GM18870 (cell line): Measurements from ENCODE around the gene IFNG-AS1.

Source experiments
- ATAC-seq: cut with Tn5 transposase; IDR thresholded peaks from one replicate; pipeline ENCODE4 v1.9.1; 2021; ENCODE audit warnings: moderate library complexity; ENCODE audit not compliant: unreplicated experiment

IFNG-AS1 gene

GRCh38 chr12:67993143-67993542 lies 3.9 kb downstream of the IFNG-AS1 start:
- no peak for ATAC-seq

- no peak for ATAC-seq
Measured at GRCh38 chr12:67994046-67994445, 4.8 kb downstream of the IFNG-AS1 start.

GRCh38 chr12:67996347-67996746 lies 7.1 kb downstream of the IFNG-AS1 start:
- no peak for ATAC-seq

GRCh38 chr12:67998379-67998778 lies 9.1 kb downstream of the IFNG-AS1 start:
- ATAC-seq: no peak

GRCh38 chr12:67999244-67999643 lies 10.0 kb downstream of the IFNG-AS1 start:
- no peak for ATAC-seq

GRCh38 chr12:68001486-68002466 lies 12.5 kb downstream of the IFNG-AS1 start:
- ATAC-seq: no peak

GRCh38 chr12:68003777-68004176 lies 14.5 kb downstream of the IFNG-AS1 start:
- ATAC-seq: no peak

- ATAC-seq: no peak
Measured at GRCh38 chr12:68007033-68007432, 17.8 kb downstream of the IFNG-AS1 start.

- no peak for ATAC-seq
Measured at GRCh38 chr12:68007466-68007865, 18.2 kb downstream of the IFNG-AS1 start.

- ATAC-seq: no peak
Measured at GRCh38 chr12:68011206-68011881, 22.1 kb downstream of the IFNG-AS1 start.

GRCh38 chr12:68011882-68012207 lies 22.6 kb downstream of the IFNG-AS1 start:
- ATAC-seq: no peak

- peak; percentile 69 for ATAC-seq
Measured at GRCh38 chr12:68012712-68013111, 23.5 kb downstream of the IFNG-AS1 start.

GRCh38 chr12:68013181-68013580 lies 23.9 kb downstream of the IFNG-AS1 start:
- no peak for ATAC-seq

GRCh38 chr12:68016136-68016535 lies 26.9 kb downstream of the IFNG-AS1 start:
- ATAC-seq: no peak

- no peak for ATAC-seq
Measured at GRCh38 chr12:68018315-68018714, 29.1 kb downstream of the IFNG-AS1 start.

- no peak for ATAC-seq
Measured at GRCh38 chr12:68020049-68020448, 30.8 kb downstream of the IFNG-AS1 start.

- ATAC-seq: no peak
Measured at GRCh38 chr12:68020699-68021098, 31.5 kb downstream of the IFNG-AS1 start.

GRCh38 chr12:68028647-68029046 lies 39.4 kb downstream of the IFNG-AS1 start:
- no peak for ATAC-seq

GRCh38 chr12:68030248-68030647 lies 41.0 kb downstream of the IFNG-AS1 start:
- no peak for ATAC-seq

- ATAC-seq: no peak
Measured at GRCh38 chr12:68031174-68031573, 41.9 kb downstream of the IFNG-AS1 start.

GRCh38 chr12:68031881-68032739 lies 42.9 kb downstream of the IFNG-AS1 start:
- ATAC-seq: no peak
